ENCODE measurements around the gene FKBP5.
"Not testable (repeated sequence)": the region's sequence is repeated elsewhere in the genome, so short reads cannot be mapped to it uniquely, and the experiment has no call there.

The FKBP5 gene

GRCh38 chr6:35687658-35688604 is 784 bp downstream of the FKBP5 start:
- peak; percentile 86 for DNase-seq

GRCh38 chr6:35686873-35687555 is 1.7 kb downstream of the FKBP5 start:
- no peak for DNase-seq

GRCh38 chr6:35686436-35686835 is 2.3 kb downstream of the FKBP5 start:
- DNase-seq, result no peak

- no peak for DNase-seq
These were observed 5.4 kb downstream of the FKBP5 start for GRCh38 chr6:35683267-35683666.

GRCh38 chr6:35681298-35681697 is 7.4 kb downstream of the FKBP5 start:
- DNase-seq, result no peak

GRCh38 chr6:35679399-35679798 is 9.3 kb downstream of the FKBP5 start:
- no peak for DNase-seq

- no peak for DNase-seq
These were observed 9.9 kb downstream of the FKBP5 start for GRCh38 chr6:35678814-35679213.

- DNase-seq, result no peak
These were observed 10.6 kb downstream of the FKBP5 start for GRCh38 chr6:35678021-35678654.

GRCh38 chr6:35677456-35677855 is 11.3 kb downstream of the FKBP5 start:
- no peak for DNase-seq

GRCh38 chr6:35675871-35676459 is 12.8 kb downstream of the FKBP5 start:
- no peak for DNase-seq

- DNase-seq, result no peak
These were observed 14.1 kb downstream of the FKBP5 start for GRCh38 chr6:35674594-35674993.

- no peak for DNase-seq
These were observed 15.0 kb downstream of the FKBP5 start for GRCh38 chr6:35673755-35674154.

- not testable (repeated sequence) for DNase-seq
These were observed 15.4 kb downstream of the FKBP5 start for GRCh38 chr6:35673284-35673666.

- DNase-seq, result not testable (repeated sequence)
These were observed 18.3 kb downstream of the FKBP5 start for GRCh38 chr6:35670453-35670852.

GRCh38 chr6:35669451-35670045 is 19.2 kb downstream of the FKBP5 start:
- DNase-seq, result no peak

- no peak for DNase-seq
These were observed 19.8 kb downstream of the FKBP5 start for GRCh38 chr6:35668744-35669450.

- no peak for DNase-seq
These were observed 20.6 kb downstream of the FKBP5 start for GRCh38 chr6:35668096-35668495.

- no peak for DNase-seq
These were observed 23.1 kb downstream of the FKBP5 start for GRCh38 chr6:35665573-35665972.

GRCh38 chr6:35664945-35665344 is 23.8 kb downstream of the FKBP5 start:
- DNase-seq, result no peak

GRCh38 chr6:35663447-35664235 is 25.1 kb downstream of the FKBP5 start:
- no peak for DNase-seq

GRCh38 chr6:35662999-35663398 is 25.7 kb downstream of the FKBP5 start:
- no peak for DNase-seq

Measured in activated effector memory CD4-positive, alpha-beta T cell treated with anti-CD3 and anti-CD28 coated beads, Interleukin-2, amount 50 U/mL, for 16 hours (primary cell).